ENCODE data around the gene NKD1.

- TF ChIP-seq CTCF (IDR thresholded peaks at IDR 0.05): no peak
- TF ChIP-seq POLR2A (IDR thresholded peaks at IDR 0.05): no peak
These were observed 88.7 kb downstream of the NKD1 start for GRCh38 chr16:50636753-50637374.
